Right lung (tissue), 5 donors: ENCODE results near the gene CEACAM1. TPM values are rescaled to one million over a fixed set of nuclear protein-coding genes. Genes with fewer than 3 reads are reported as not detected.
"Not testable (repeated sequence)": the region's sequence is repeated elsewhere in the genome, so short reads cannot be mapped to it uniquely, and the experiment has no call there.

ENCODE experiments used
- DNase-seq, 2 donors: peaks; one replicate each; pipeline ENCODE4 v3.0.0-alpha.2; 2013
- polyA plus RNA-seq, 5 donors: library from polyadenylated mRNA; unstranded; fragments of 120-200 nt; gene quantifications; one replicate each; pipeline versions ENCODE4 v1.2.1 to v1.2.3, GENCODE V29; 2013; ENCODE audit warnings: inconsistent platforms in 1 of 5, low replicate concordance in 1 of 5; ENCODE audit not compliant: insufficient read length in 5 of 5, insufficient read depth in 1 of 5

Gene CEACAM1
- polyA plus RNA-seq, 5 donors = 5.4 to 8.3 (median 6.5) TPM

DNA sequence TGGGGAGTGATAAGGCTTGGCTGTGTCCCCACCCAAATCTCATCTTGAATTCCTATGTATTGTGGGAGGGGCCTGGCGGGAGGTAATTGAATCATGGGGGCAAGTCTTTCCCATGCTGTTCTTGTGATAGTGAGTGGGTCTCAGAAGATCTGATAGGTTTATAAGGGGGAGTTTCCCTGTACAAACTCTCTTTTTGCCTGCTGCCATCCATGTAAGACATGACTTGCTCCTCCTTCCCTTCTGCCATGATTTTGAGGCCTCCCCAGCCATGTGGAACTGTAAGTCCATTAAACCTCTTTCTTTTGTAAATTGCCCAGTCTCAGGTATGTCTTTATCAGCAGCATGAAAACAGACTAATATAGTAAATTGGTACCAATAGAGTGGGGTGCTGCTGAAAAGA lies 20.8 kb upstream of the CEACAM1 start:
- DNase-seq = not testable (repeated sequence)

DNA sequence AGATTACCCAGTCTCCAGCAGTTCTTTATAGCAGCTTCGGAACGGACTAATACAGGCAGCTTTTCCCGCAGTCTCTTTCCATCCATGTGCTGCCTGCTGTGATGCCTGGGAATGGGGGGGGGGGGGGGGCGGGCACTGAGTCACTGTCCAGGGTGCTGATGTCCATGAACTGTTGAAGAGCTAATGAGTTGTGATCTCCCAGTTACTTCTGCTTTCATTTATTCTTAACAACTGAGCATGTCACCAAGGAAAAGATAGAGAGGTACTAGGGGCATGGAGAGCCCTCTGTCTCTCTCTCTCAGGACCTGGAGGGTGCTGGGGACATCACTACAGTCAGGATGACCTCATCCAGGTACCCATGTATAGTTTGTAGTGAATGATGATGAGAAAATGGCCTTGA lies 20.3 kb upstream of the CEACAM1 start:
- DNase-seq = no peak

DNA sequence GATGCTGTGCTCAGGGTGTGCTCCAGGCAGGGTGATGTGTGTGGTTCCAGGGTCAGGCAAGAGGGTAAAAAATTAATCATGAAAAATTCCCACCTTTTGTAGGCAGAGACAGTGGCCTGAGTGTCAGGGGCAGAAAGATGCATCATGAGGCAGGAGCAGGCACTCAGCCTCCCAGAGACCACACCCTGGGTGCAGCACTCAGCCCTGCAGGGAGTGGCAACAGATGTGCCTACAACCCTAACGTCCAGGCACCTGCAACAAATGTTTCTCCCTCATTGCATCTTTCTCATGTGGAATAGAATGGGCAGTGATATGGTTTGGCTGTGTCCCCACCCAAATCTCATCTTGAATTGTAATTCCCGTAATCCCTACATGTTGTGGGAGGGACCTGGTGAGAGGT lies 19.6 kb upstream of the CEACAM1 start:
- no peak for DNase-seq

DNA sequence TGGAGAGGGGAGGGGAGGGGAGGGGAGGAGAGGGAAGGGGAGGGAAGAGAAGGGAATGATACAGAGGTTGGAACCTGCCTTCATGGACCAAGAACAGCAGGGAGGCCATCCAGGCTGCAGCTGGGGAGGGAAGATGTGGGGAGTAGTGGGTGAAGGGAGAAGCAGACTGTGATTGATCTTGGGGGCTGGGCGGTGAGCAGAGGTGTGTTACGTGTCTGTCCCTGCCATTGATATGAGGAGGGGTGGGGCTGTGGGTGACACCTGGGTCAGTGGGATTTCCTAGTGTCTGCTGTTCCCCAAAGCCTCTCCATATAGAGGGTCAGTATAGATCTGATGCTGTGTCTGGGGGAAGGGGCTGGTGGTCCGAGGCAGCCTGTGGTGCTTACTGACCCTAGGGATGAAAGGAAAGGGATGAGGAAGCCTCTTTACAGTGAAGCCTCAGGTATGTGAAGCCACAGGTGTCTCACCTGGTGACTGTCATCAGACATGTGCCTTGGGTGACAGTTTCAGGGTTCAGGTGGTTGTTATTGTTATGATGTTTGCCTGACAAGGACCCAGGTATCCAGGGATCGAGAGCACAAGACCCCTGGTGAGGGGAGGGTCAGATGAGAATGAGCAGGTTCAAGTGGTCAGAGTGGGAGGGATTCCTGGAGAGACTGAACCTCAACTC lies 18.7 kb upstream of the CEACAM1 start:
- no peak for DNase-seq

DNA sequence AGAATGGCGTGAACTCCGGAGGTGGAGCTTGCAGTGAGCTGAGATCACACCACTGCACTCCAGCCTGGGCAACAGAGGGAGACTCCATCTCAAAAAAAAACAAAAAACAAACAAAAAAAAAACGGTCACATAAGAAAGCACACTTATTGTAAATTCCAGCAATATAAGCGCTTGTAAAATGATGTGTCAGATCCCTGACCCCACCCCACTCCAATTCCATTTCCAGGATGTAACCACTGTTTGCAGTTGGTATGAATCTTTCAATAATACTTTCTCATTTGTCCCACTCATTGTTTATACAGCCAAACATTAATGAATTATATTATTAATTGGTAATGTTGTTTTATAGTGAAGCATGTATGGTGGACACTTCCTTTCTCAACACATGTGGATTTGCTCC lies 15.9 kb upstream of the CEACAM1 start:
- DNase-seq = no peak

DNA sequence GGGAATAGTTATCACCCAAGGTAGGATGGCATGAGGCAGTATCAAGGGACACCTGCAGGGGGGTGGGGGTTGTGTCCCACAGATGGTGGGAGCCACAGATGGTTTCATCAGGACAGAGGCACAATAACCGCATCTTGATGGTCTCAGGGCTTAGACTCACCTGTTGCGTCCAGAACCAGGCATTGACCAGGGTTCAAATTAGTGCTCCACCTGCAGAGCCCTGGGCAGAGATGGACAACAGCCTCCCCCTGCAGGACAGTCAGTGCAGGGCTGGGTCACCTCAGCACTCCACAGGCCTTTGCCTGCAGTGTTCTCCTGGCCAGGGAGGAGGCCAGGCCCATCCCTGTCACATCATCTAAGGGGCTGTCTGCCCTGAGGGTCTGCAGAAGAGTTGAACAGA lies 14.5 kb upstream of the CEACAM1 start:
- no peak for DNase-seq

DNA sequence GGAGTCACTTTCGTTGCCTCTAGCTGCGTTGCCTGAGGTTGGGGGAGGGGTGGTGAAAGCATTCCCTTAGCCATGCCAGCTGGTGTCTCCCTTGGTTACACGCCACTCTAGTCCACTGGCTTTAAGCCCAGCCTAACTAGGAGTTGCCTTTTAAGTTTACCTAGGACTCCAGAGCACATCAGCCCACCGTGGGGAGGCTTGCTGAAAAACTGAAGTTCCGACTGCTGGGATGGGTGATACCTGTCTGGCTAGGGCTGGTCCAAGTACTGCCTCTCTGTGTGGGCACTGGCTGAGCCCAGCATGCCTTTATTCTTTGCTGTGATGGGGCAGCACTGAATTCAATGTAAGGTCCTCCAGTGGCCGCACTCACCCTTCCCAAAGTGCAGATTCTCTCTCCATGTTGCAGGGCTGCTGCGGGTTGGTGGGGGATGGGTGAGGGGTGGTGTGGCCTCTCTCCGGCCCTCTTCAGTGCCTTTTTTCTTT lies 11.8 kb upstream of the CEACAM1 start:
- DNase-seq = peak in 1 of 2 donors; percentile 14

DNA sequence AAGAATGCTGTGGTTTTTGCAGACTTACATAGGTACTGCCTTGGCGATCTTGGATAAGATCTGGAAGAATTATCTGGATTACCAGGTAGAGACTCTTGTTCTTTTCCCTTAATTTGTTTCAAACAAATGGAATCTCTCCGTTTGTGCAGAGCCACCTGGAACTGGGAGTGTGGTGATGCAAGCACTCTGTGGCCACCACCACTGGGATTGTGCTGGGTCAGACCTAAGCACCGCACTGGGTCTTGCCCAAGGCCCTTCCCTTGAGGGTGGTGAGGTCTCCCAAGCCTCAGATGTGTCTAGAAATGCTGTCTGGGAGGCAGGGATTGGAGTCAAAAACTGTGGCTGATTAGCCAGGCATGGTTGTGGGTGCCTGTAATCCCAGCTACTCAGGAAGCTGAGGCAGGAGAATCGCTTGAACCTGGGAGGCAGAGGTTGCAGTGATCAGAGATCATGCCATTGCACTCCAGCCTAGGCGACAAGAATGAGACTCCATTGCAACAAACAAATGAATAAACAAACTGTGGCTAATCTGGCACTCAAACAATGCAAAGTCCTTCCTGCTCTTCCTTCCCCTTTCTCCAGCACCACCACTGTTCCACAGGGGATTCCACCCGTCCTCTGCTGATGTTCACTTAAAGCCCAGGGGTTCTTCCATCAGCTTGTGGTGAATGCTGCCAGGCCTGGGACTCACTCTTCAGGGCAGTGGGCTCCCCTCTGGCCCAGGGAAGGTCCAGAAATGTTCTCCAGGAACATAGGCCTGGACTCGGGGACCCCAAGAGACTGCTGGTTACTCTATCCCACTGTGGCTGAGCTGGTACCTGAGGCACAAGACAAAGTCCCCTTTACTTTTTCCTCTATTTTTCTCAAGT lies 10.8 kb upstream of the CEACAM1 start:
- DNase-seq = no peak

DNA sequence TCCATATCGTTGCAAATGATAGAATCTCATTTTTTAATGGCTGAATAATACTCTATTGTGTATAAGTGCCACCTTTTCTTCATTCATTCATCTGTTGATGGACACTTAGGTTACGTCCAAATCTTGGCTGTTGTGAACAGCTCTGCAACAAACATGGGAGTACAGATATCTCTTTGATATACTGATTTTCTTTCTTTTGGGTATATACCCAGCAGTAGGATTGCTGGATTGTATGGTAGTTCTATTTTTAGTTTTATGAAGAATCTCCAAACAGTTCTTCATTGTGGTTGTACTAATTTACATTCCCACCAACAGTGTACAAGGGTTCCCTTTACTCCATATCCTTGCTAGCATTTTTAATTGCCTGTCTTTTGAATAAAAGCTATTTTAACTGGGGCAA lies 7.0 kb upstream of the CEACAM1 start:
- not testable (repeated sequence) for DNase-seq

DNA sequence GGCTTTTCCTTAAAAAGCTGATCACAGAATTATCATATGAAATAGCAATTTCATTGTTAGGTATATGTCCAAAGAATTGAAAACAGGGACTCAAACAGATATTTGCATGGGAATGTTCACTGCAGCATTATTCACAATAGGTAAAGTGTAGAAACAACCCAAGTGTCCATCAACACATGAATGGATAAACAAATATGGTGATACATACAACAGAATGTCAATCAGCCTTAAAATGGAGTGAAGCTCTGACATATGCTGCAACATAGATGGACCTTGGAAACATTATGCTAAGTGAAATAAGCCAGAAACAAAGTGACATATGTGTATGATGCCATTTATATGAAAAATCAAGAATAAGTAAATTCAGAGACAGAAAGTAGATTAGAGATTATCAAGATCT lies 6.1 kb upstream of the CEACAM1 start:
- DNase-seq = no peak

DNA sequence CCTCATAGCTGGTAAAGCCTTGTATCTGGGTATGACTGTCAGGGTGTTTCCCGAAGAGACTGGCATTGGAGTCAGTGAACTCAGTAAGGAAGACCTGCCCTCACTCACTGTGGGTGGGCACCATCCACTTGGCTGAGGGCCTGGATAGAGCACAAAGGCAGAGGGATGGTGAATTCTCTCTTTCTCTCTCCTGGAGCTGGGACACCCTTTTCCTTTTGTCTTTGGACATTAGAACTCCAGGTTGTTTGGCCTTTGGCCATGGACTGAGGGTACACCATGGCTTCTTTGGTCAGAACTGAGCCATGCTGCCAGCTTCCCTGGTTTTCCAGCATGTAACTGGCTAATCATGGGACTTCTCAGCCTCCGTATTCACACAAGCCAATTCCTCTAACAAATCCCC lies 4.6 kb upstream of the CEACAM1 start:
- DNase-seq = no peak

DNA sequence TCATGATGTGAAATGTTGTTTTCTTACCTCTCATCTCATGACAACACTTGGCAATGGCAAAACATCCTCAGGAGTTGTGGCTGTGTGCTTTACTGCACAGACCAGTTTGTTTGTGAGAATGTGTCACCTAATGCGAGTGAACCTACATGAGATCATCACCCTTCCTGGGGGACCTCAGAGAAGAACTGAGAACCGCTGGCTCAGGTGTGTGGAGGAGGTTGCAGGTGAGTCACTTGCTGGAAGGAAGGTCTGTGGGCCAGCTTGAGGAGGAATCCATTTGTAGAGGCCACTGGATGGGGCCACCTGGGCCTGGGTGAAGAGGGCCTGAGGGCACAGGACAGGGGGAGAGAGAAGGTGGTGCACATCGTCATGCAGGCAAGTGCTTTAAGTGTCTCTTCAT lies 3.0 kb upstream of the CEACAM1 start:
- no peak for DNase-seq

DNA sequence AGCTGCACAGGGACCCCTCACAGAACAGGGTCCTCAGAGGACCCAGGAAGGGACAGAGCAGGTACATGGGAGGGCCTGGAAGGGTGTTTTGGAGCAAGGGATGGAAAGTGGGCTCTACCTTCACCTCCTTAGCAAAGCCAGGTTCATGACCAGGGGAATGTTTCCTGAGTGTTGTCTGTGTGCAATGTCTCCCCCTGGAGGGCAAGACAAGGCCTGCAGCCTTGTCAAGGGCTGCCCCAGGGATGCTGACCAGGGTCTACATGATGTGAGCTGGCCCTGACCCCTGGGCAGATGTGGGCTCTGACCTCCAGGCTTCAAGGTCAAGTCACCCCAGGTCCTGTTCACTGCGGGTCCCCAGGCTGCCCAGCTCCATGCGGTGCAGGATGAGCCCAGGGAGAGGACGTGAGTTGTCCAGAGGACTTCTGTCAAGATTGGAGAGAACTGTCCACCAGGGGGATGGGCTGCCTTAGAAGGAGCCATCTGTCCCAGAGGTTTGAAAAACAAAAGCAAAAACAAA lies 1.0 kb upstream of the CEACAM1 start:
- DNase-seq = peak; percentile 37 to 44

DNA sequence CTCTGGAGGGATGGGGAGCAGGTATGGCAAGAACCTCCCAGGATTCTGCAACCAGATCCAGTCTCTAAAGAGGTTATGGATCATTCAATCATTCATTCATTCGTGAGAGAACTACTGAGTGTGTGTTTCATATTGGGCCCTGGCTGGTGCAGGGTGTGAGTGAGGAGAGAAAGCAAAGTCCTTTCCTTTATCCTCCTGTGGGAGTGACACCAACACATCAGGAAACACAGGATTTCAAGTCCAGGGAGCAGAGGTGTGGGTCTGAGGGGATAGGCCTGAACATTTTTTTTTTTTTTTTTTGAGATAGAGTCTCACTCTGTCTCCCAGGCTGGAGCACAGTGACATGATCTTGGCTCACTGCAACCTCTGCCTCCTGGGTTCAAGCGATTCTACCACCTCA lies 3.3 kb downstream of the CEACAM1 start:
- DNase-seq = no peak

DNA sequence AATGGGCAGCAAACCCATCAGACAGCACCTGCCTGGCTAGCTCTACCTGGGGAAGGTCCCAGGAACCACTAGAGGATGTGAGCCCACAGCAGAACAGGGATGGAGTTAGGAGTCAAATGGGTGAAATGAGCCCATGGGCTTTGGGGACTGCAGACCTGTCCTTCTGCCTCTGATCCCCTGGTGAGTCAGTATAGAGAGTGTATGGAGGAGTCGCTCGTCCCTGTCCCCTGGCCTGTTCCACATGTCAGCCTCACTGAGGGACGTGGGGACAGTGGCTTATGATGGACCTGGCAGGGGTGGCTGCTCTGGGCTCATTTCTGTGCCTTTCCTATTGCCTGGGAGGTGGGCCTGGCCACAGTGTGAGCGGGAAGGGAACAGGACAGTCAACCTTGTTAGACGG lies 4.0 kb downstream of the CEACAM1 start:
- DNase-seq = no peak

DNA sequence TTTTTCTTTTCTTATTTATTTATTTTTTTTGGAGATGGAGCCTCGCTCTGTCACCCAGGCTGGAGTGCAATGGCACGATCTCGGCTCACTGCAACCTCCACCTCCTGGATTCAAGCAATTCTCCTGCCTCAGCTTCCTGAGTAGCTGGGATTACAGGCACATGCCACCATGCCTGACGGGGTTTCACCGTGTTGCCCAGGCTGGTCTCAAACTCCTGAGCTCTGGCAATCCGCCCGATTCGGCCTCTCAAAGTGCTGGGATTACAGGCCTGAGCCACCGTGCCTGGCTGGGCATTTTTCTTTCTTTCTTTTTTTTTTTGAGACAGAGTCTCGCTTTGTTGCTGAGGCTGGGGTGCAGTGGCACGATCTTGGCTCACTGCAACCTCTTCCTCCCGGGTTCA lies 6.0 kb downstream of the CEACAM1 start:
- DNase-seq = not testable (repeated sequence)

DNA sequence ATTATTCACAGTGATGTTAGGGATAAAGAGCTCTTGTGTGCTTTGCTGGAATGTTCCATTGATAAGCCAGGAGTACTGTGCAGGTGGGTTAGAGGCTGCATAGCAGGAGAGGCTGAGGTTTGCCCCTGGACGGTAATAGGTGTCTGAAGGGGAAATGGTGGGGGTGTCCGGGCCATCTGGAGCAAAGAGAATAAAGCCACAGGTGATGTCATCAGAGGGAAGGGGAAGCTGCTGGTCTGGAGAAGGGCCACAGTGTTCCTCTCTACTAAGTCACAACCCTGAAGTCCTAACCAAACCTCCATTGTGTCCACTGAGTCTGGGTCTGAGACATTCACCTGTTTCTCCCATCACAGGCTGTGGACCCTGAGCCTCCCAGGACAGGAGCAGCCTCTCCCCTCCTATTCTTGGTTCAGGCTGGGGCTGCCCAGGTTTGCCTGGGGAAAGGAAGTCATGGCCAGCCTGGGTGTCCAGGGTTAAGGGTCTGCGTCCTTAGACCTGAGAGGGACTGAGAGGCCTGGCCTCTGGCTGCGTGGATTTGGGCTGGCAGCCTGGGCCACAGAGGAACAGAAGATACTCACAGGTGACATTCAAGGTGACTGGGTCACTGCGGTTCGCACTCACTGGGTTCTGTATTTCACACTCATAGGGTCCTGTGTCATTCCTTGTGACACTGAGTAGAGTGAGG lies 6.8 kb downstream of the CEACAM1 start:
- no peak for DNase-seq

DNA sequence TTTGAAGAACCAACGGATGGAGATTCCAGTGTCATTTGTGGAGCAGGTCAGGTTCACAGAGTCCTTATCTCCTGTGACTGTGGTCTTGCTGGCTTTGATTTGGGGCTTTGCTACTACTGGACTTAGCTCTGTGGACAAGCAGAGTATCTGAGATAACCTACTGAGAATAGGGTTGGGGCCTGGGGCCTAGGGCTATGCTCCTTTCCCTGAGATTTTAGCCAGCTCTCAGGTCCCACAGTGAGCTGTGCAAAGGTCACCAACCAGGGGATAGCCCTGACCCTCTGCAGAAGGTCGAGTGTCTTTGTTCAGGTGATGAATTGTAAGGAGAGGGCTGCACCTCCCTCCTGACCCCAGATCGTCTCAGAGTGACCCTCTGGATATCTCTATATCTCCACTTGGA lies 9.2 kb downstream of the CEACAM1 start:
- DNase-seq = no peak

DNA sequence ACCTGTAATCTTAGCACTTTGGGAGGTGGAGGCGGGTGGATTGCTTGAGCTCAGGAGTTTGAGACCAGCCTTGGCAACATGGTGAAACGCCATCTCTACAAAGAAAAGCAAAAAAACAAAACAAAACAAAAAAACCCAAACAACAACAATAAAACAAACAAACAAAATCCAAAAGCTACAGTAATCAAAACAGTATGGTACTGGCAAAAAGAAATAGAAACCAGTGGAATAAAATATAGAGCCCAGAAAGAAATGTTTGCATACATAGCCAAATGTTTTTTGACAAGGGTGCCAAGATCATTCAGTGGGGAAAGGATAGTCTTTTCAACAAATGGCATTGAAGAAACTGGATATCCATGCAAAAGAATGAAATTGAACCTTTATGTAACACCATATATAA lies 11.5 kb downstream of the CEACAM1 start:
- no peak for DNase-seq

DNA sequence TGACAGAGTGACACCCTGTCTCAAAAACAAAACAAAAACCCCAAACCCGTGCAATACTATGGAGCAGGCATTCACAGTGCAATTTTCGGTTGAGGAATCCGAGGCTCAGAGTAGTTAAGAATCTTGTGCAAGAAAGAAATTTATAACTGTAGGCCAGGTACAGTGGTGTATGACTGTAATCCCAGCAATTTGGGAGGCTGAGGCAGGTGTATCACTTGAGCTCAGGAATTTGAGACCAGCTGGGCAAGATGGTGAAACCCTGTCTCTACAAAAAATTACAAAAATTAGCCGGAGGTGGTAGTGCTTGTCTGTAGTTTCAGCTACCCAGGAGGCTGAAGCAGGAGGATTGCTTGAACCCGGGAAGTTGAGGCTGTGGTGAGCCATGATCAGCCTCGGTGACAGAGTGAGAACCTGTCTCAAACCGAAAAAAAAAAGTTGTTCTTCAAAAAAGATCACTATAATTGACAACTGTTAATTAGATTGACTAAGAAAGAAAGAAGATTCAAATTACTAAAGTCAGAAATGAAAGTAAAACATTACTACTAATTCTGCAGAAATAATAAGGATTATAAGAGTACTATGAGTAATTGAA lies 12.9 kb downstream of the CEACAM1 start:
- DNase-seq = no peak

DNA sequence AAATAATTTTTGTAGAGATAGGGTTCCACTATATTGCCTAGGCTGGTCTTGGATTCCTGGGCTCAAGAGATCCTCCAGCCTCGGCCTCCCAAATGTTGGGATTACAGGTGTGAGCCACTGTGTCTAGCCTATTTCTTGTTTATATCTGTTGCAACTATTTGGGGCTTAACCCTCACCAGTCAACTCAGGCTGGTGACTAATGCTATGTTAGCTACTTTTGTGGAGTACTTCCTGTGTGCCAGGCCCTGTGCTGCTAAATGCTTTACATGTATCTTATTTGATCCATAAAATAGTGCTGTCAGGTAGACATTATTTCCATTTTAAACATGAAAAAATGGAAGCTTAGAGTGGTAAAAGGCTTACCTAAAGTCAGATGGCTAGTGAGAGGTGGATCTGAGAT lies 13.8 kb downstream of the CEACAM1 start:
- DNase-seq = no peak

DNA sequence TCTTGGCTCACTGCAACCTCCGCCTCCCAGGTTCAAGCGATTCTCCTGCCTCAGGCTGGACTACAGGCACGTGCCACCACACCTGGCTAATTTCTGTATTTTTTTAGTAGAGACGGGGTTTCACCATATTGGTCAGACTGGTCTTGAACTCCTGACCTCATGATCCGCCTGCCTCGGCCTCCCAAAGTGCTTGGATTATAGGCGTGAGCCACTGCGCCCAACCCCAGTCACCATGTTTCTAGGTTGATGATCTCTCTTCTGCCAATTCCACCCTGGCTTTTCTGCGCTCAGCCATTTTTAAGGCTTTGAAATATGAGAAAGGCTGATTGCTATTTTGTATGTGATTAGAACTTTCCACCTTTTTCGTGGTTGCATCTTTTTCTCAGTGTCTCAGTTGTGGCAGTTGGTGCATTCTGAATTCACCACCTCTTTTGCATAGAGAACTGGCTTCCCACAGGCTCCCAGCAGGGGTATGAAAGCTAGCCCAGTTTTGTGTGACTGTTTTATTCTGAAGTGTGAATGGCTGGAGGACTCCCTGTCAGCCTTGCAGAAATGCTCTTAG lies 15.5 kb downstream of the CEACAM1 start:
- no peak for DNase-seq
